22Rv1 (cell line): ENCODE results near the gene BDKRB1.

Experiments
- CTCF ChIP-seq: fragments of 450-650 bp; IDR thresholded peaks from 2 replicates; pipeline ENCODE4 v1.5.1; 2017; ENCODE audit warnings: mild to moderate bottlenecking
- ZFX ChIP-seq: fragments of 450-650 bp; IDR thresholded peaks from 2 replicates; pipeline ENCODE4 v1.6.1; 2017; ENCODE audit warnings: antibody characterized with exemption, borderline replicate concordance

GRCh38 chr14:96271421-96271762 lies 15.4 kb downstream of the BDKRB1 start:
- TF ChIP-seq CTCF (no peak), ZFX (no peak)
